Mesendoderm (in vitro differentiated cells): ENCODE data around the gene CMKLR1. TPM values are rescaled to one million over a fixed set of nuclear protein-coding genes. Genes with fewer than 3 reads are reported as not detected.

Source experiments
- DNase-seq: peaks from one replicate; pipeline ENCODE4 v3.0.0; 2013
- H2AK5ac ChIP-seq: 2 replicates; pipeline ENCODE4 v1.6.1; 2013; ENCODE audit warnings: low read length, inconsistent platforms
- H2BK120ac ChIP-seq: 2 replicates; pipeline ENCODE4 v1.6.1; 2013; ENCODE audit warnings: low read depth, mild to moderate bottlenecking, low read length, moderate library complexity, mixed read lengths
- H2BK15ac ChIP-seq: replicated peaks from 2 replicates; pipeline ENCODE4 v1.6.1; 2013; ENCODE audit warnings: low read depth, mild to moderate bottlenecking, moderate library complexity
- H2BK5ac ChIP-seq: 2 replicates; pipeline ENCODE4 v1.6.1; 2013; ENCODE audit warnings: low read length, inconsistent platforms
- H3K18ac ChIP-seq: 2 replicates; pipeline ENCODE4 v1.6.1; 2013; ENCODE audit warnings: mild to moderate bottlenecking, low read length, mixed read lengths
- H3K23ac ChIP-seq: one replicate; pipeline ENCODE4 v1.6.1; 2013; ENCODE audit warnings: low read length
- H3K27ac ChIP-seq: 2 replicates; pipeline ENCODE4 v1.5.1; 2013; ENCODE audit warnings: low read depth, mild to moderate bottlenecking, inconsistent platforms, low read length, moderate library complexity
- H3K27me3 ChIP-seq: 2 replicates; pipeline ENCODE4 v1.6.1; 2013; ENCODE audit warnings: low read length, control low read depth, mild to moderate bottlenecking, inconsistent platforms; ENCODE audit not compliant: insufficient read depth, poor library complexity
- H3K36me3 ChIP-seq: 2 replicates; pipeline ENCODE4 v1.6.1; 2013; ENCODE audit warnings: low read length, inconsistent platforms; ENCODE audit not compliant: control insufficient read depth, insufficient read depth
- H3K4ac ChIP-seq: one replicate; pipeline ENCODE4 v1.6.1; 2013; ENCODE audit warnings: low read depth, mild to moderate bottlenecking, low read length, moderate library complexity
- H3K4me1 ChIP-seq: 2 replicates; pipeline ENCODE4 v1.6.1; 2013; ENCODE audit warnings: low read depth, low read length, inconsistent platforms; ENCODE audit not compliant: control insufficient read depth
- H3K4me2 ChIP-seq: 2 replicates; pipeline ENCODE4 v1.6.1; 2013; ENCODE audit warnings: low read length
- H3K4me3 ChIP-seq: 2 replicates; pipeline ENCODE4 v1.5.1; 2013; ENCODE audit warnings: mild to moderate bottlenecking, low read length
- H3K56ac ChIP-seq: one replicate; pipeline ENCODE4 v1.6.1; 2013; ENCODE audit warnings: low read length
- H3K79me1 ChIP-seq: 2 replicates; pipeline ENCODE4 v1.6.1; 2013; ENCODE audit warnings: low read length, inconsistent platforms
- H3K79me2 ChIP-seq: 2 replicates; pipeline ENCODE4 v1.6.1; 2013; ENCODE audit warnings: mild to moderate bottlenecking, low read length; ENCODE audit not compliant: control insufficient read depth, insufficient read depth
- H3K9ac ChIP-seq: 2 replicates; pipeline ENCODE4 v1.6.1; 2013; ENCODE audit warnings: low read length, inconsistent platforms
- H4K5ac ChIP-seq: one replicate; pipeline ENCODE4 v1.6.1; 2013; ENCODE audit warnings: low read length
- H4K8ac ChIP-seq: one replicate; pipeline ENCODE4 v1.6.1; 2013; ENCODE audit warnings: low read depth, mild to moderate bottlenecking, control low read depth, low read length, moderate library complexity
- WGBS: extraction: QIAGEN DNeasy Blood & Tissue Kit; methylation state at CpG from one replicate; pipeline ENCODE4 v1.1.7; 2013; ENCODE audit warnings: low lambda C conversion rate, missing lambda C conversion rate; ENCODE audit not compliant: insufficient coverage; ENCODE audit errors: extremely low coverage; 5-methylcytosine and 5-hydroxymethylcytosine counted together
- polyA plus RNA-seq, 2 experiments: library from polyadenylated mRNA; stranded (reverse); fragments of 200-250 nt; gene quantifications; one replicate each; pipeline ENCODE4 v1.2.3, GENCODE V29; 2013

CMKLR1 gene, protein sequence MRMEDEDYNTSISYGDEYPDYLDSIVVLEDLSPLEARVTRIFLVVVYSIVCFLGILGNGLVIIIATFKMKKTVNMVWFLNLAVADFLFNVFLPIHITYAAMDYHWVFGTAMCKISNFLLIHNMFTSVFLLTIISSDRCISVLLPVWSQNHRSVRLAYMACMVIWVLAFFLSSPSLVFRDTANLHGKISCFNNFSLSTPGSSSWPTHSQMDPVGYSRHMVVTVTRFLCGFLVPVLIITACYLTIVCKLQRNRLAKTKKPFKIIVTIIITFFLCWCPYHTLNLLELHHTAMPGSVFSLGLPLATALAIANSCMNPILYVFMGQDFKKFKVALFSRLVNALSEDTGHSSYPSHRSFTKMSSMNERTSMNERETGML
- 1.6 TPM for polyA plus RNA-seq (2013, experiment 1 of 2)
- polyA plus RNA-seq (2013, experiment 2 of 2), result 1.6 TPM

- H3K27ac ChIP-seq, result no peak within 1 kb of the TSS
- peak within 1 kb of the TSS; percentile 51 for H2BK5ac ChIP-seq
- H3K23ac ChIP-seq, result peak within 1 kb of the TSS; percentile 53
- no peaks in the 10 kb centered on the region for H3K79me1 ChIP-seq
- no peak within 1 kb of the TSS for H3K4me3 ChIP-seq
- H3K18ac ChIP-seq, result peak within 1 kb of the TSS; percentile 65
- no peak within 1 kb of the TSS for H2BK15ac ChIP-seq
- H2BK120ac ChIP-seq, result no peak within 1 kb of the TSS
- H3K9ac ChIP-seq, result peak within 1 kb of the TSS; percentile 52
- peaks cover 2% of the 10 kb centered on the region for H3K4me1 ChIP-seq
- H2AK5ac ChIP-seq, result peak within 1 kb of the TSS; percentile 63
- peak within 1 kb of the TSS; percentile 61 for H3K56ac ChIP-seq
- no peaks in the 10 kb centered on the region for H3K36me3 ChIP-seq
- peak within 1 kb of the TSS; percentile 8 for H3K4me2 ChIP-seq
- peak within 1 kb of the TSS; percentile 13 for H4K5ac ChIP-seq
- no peak within 1 kb of the TSS for H4K8ac ChIP-seq
- H3K4ac ChIP-seq, result peak within 1 kb of the TSS; percentile 20
- DNase-seq, result no peak
- no peaks in the 10 kb centered on the region for H3K27me3 ChIP-seq
- no peaks in the 10 kb centered on the region for H3K79me2 ChIP-seq
- WGBS, result no CpG with 5 or more reads among the region's 24 CpGs
These were observed at the start of gene CMKLR1 for GRCh38 chr12:108338915-108339657. Gene CMKLR1 (minus strand): TSS chr12:108339311. CDS start chr12:108293591, 45,720 bp downstream.

GRCh38 chr12:108387771-108388170 is 48.7 kb upstream of the CMKLR1 start:
- Histone ChIP-seq H3K27ac (no peak overlapping the region), H3K23ac (no peak overlapping the region), H4K5ac (no peak overlapping the region), H3K4me3 (no peak overlapping the region), H3K4me1 (no peaks in the 10 kb centered on the region), H2BK120ac (no peak overlapping the region), H3K9ac (no peak overlapping the region), H2BK15ac (no peak overlapping the region), H4K8ac (no peak overlapping the region), H3K36me3 (no peaks in the 10 kb centered on the region), H3K4ac (no peak overlapping the region), H2AK5ac (no peak overlapping the region), H3K27me3 (no peaks in the 10 kb centered on the region), H3K18ac (no peak overlapping the region), H2BK5ac (no peak overlapping the region), H3K4me2 (no peak overlapping the region), H3K56ac (no peak overlapping the region), H3K79me1 (no peaks in the 10 kb centered on the region), H3K79me2 (no peaks in the 10 kb centered on the region)
- no peak for DNase-seq
- no CpG with 5 or more reads among the region's 1 CpG for WGBS

DNA sequence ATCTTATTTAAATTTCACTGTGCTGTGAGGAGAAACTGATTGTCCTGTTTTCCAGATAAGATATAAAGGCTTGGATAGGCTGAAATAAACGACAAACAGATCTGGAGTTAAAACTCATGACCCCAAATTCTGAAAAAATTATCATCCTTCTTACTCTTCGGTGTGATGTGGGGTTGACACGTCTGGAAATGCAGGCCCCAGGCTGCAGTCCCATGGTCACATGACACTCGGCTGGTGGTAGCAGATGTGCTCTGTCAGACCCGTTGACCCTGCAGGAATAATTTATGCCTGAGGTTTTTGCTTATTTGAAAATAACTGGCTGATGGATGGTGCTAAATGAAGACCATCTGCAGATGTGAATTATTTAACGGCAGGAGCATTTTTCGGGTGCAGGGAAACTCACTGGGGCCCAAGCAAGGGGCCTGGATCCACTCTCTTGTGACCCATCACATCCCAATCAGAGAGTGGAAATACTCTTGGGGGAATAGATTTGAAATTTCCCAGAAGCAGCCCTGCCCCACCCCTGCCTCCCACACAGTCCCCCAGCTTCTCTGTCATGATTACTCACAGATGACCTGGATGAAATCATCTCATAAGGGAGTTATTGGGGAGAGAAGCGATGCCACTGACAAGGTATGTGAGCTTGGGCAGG is 47.7 kb upstream of the CMKLR1 start:
- Histone ChIP-seq H3K4me1 (no peaks in the 10 kb centered on the region), H3K4ac (no peak overlapping the region), H3K36me3 (no peaks in the 10 kb centered on the region), H3K79me2 (no peaks in the 10 kb centered on the region), H2BK120ac (no peak overlapping the region), H3K79me1 (no peaks in the 10 kb centered on the region), H3K56ac (no peak overlapping the region), H2BK15ac (no peak overlapping the region), H3K4me2 (no peak overlapping the region), H2AK5ac (no peak overlapping the region), H3K27me3 (no peaks in the 10 kb centered on the region), H3K9ac (no peak overlapping the region), H2BK5ac (no peak overlapping the region), H4K5ac (no peak overlapping the region), H3K23ac (no peak overlapping the region), H4K8ac (no peak overlapping the region), H3K18ac (no peak overlapping the region), H3K4me3 (no peak overlapping the region), H3K27ac (no peak overlapping the region)
- DNase-seq, result no peak
- no CpG with 5 or more reads among the region's 8 CpGs for WGBS

- H3K23ac ChIP-seq, result no peak overlapping the region
- DNase-seq, result no peak
- no peak overlapping the region for H2BK120ac ChIP-seq
- no peak overlapping the region for H3K4ac ChIP-seq
- no peak overlapping the region for H4K5ac ChIP-seq
- H3K79me2 ChIP-seq, result no peaks in the 10 kb centered on the region
- H3K4me1 ChIP-seq, result no peaks in the 10 kb centered on the region
- no CpG with 5 or more reads among the region's 1 CpG for WGBS
- H3K18ac ChIP-seq, result no peak overlapping the region
- H3K9ac ChIP-seq, result no peak overlapping the region
- no peak overlapping the region for H3K56ac ChIP-seq
- no peak overlapping the region for H3K4me3 ChIP-seq
- no peaks in the 10 kb centered on the region for H3K36me3 ChIP-seq
- H3K4me2 ChIP-seq, result no peak overlapping the region
- no peak overlapping the region for H2BK15ac ChIP-seq
- no peaks in the 10 kb centered on the region for H3K79me1 ChIP-seq
- no peaks in the 10 kb centered on the region for H3K27me3 ChIP-seq
- no peak overlapping the region for H2BK5ac ChIP-seq
- H4K8ac ChIP-seq, result no peak overlapping the region
- H3K27ac ChIP-seq, result no peak overlapping the region
- H2AK5ac ChIP-seq, result no peak overlapping the region
These were observed 43.3 kb upstream of the CMKLR1 start for GRCh38 chr12:108382437-108382801.

DNA sequence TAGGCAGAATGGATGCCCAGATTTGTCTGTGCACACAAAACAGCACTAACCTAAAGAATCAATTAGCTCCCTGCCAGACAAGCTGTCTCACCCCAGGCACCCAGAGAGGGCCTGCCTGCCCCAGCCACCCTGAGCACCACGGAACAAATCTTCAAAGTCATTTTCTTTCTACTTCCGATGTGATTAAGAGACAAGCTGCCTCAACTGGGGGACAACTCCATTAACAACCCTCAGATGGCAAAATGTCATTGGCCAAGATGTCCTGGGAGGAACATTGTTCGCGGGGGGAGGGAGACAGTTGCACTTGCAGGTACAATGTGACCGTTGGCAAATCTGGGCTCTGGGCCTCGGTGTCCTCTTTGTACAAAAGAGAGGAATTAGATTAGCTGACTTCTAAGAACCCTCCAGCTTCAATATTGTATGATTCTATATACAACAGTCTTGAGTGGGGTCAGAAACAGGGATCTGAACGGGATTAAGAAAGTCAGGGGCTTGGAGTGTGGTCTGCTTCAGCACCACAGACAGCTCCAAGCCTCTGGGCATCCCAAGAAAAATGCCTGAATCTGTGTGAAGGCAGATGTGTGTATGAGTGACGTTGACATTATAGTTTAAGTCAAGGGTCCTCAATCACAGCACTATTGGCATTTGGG is 42.8 kb upstream of the CMKLR1 start:
- no peak overlapping the region for H3K23ac ChIP-seq
- no CpG with 5 or more reads among the region's 8 CpGs for WGBS
- H3K4me1 ChIP-seq, result no peaks in the 10 kb centered on the region
- no peaks in the 10 kb centered on the region for H3K36me3 ChIP-seq
- DNase-seq, result peak; percentile 70
- no peaks in the 10 kb centered on the region for H3K79me1 ChIP-seq
- H3K4ac ChIP-seq, result no peak overlapping the region
- no peak overlapping the region for H2BK15ac ChIP-seq
- H4K8ac ChIP-seq, result no peak overlapping the region
- no peak overlapping the region for H3K4me3 ChIP-seq
- H2BK5ac ChIP-seq, result no peak overlapping the region
- H3K9ac ChIP-seq, result no peak overlapping the region
- H3K4me2 ChIP-seq, result no peak overlapping the region
- no peaks in the 10 kb centered on the region for H3K79me2 ChIP-seq
- no peak overlapping the region for H3K56ac ChIP-seq
- no peak overlapping the region for H2BK120ac ChIP-seq
- no peaks in the 10 kb centered on the region for H3K27me3 ChIP-seq
- H3K27ac ChIP-seq, result no peak overlapping the region
- H3K18ac ChIP-seq, result no peak overlapping the region
- no peak overlapping the region for H2AK5ac ChIP-seq
- no peak overlapping the region for H4K5ac ChIP-seq
